K562 (cell line): ENCODE measurements around the gene DPP10. TPM values are rescaled to one million over a fixed set of nuclear protein-coding genes. Genes with fewer than 3 reads are reported as not detected.

Source experiments
- ATAC-seq: fragments of 200-7000 bp; cut with Tn5 transposase; 3 replicates; pipeline ENCODE4 v1.9.1; 2020; ENCODE audit warnings: moderate library complexity
- BruUV-seq: library from RNA; stranded (reverse); fragments of 400-500 nt; replicated peaks from 2 replicates; lab custom pipeline; 2021; lab: Mats Ljungman, UMichigan
- CTCF ChIA-PET: fragments of 300-600 bp; formaldehyde crosslinking; extraction: SDS; loops from one replicate; lab custom pipeline; 2021; ENCODE audit warnings: low intra/inter-chr PET ratio; lab: Yijun Ruan, JAX
- POLR2A ChIA-PET: fragments of 300-600, 350-650 bp; sonication (Branson Sonifier 250); formaldehyde crosslinking; extraction: SDS; loops from one replicate; lab custom pipeline; 2021; ENCODE audit warnings: antibody characterized with exemption, inconsistent platforms; lab: Yijun Ruan, JAX
- DNase-seq, 4 experiments: peaks; one replicate each; pipeline versions ENCODE4 v3.0.0 to v3.0.0-alpha.2; 2011 to 2018; ENCODE audit warnings: low spot score in 3 of 4, mixed read lengths in 3 of 4; ENCODE audit errors: extremely low read depth in 1 of 4
- FAIRE-seq: peaks from 2 replicates; lab custom pipeline; 2011; peaks lifted over from hg19 to GRCh38; lab: Jason Lieb, UNC
- H2AFZ ChIP-seq: 2 replicates; pipeline ENCODE4 v1.6.0; 2011; ENCODE audit warnings: low read depth, low read length, control low read depth, inconsistent platforms
- H3K27ac ChIP-seq: fragments of 200-600 bp; 3 replicates; pipeline ENCODE4 v1.8.0; 2011; ENCODE audit warnings: low read depth, mild to moderate bottlenecking, control low read depth, inconsistent platforms, low read length, moderate library complexity, mixed read lengths; ENCODE audit errors: extremely low read depth
- H3K27me3 ChIP-seq, 2 experiments: fragments of 300-600 bp in 1 of 2; 2 replicates in 1 of 2; 3 replicates in 1 of 2; pipeline versions ENCODE4 v1.6.0 to v1.8.0; 2011; ENCODE audit warnings: inconsistent platforms in 2 of 2, low read length in 2 of 2, mild to moderate bottlenecking in 1 of 2, mixed read lengths in 1 of 2, moderate library complexity in 1 of 2; ENCODE audit not compliant: control insufficient read depth in 2 of 2, insufficient read depth in 2 of 2
- H3K36me3 ChIP-seq: fragments of 300-600 bp; 3 replicates; pipeline ENCODE4 v1.8.0; 2011; ENCODE audit warnings: mild to moderate bottlenecking, low read length, inconsistent platforms; ENCODE audit not compliant: control insufficient read depth, insufficient read depth
- H3K4me1 ChIP-seq, 2 experiments: fragments of 200-600 bp in 1 of 2; replicated peaks in 1 of 2; 2 replicates in 1 of 2; 3 replicates in 1 of 2; pipeline versions ENCODE4 v1.5.1 to v1.8.0; 2011; ENCODE audit warnings: inconsistent platforms in 2 of 2, low read length in 2 of 2, mild to moderate bottlenecking in 1 of 2, mixed read lengths in 1 of 2, moderate library complexity in 1 of 2; ENCODE audit not compliant: control insufficient read depth in 2 of 2, insufficient read depth in 2 of 2
- H3K4me2 ChIP-seq: 2 replicates; pipeline ENCODE4 v1.6.1; 2011; ENCODE audit warnings: low read length, control low read depth, inconsistent platforms, mixed read lengths; ENCODE audit not compliant: insufficient read depth
- H3K4me3 ChIP-seq: fragments of 200-600 bp; sonication (generic), shearing (Covaris generic); 2 replicates; pipeline ENCODE4 v1.5.1; 2016; ENCODE audit warnings: control low read depth, inconsistent platforms
- H3K79me2 ChIP-seq: fragments of 200-600 bp; 3 replicates; pipeline ENCODE4 v1.8.0; 2011; ENCODE audit warnings: low read length, inconsistent platforms; ENCODE audit not compliant: control insufficient read depth, insufficient read depth
- H3K9ac ChIP-seq, 2 experiments: 2 replicates each; pipeline versions ENCODE4 v1.6.0 to v1.6.1; 2011; ENCODE audit warnings: low read depth in 2 of 2, low read length in 2 of 2, control low read depth in 1 of 2, inconsistent platforms in 1 of 2, mild to moderate bottlenecking in 1 of 2, mixed read lengths in 1 of 2; ENCODE audit not compliant: insufficient read depth in 1 of 2
- H3K9me1 ChIP-seq: one replicate; pipeline ENCODE4 v1.6.0; 2011; ENCODE audit warnings: inconsistent platforms, mild to moderate bottlenecking, low read length, moderate library complexity; ENCODE audit not compliant: control insufficient read depth, insufficient read depth
- H3K9me3 ChIP-seq: replicated peaks from 2 replicates; pipeline ENCODE4 v1.5.1; 2011; ENCODE audit warnings: low read depth, low read length, inconsistent platforms; ENCODE audit not compliant: control insufficient read depth, insufficient read depth
- H4K20me1 ChIP-seq: replicated peaks from 2 replicates; pipeline ENCODE4 v1.6.1; 2011; ENCODE audit warnings: low read length, inconsistent platforms, mixed read lengths; ENCODE audit not compliant: control insufficient read depth, insufficient read depth
- BRF1 ChIP-seq: IDR thresholded peaks from 3 replicates; pipeline ENCODE4 v1.6.1; 2011; ENCODE audit warnings: borderline replicate concordance, mild to moderate bottlenecking; ENCODE audit not compliant: insufficient read length; ENCODE audit errors: extremely low read depth
- CXXC5 ChIP-seq: fragments of 250-450 bp; sonication (Bioruptor Pico); IDR thresholded peaks from 2 replicates; pipeline ENCODE4 v1.8.0; 2022; ENCODE audit warnings: inconsistent platforms, mild to moderate bottlenecking, moderate library complexity
- HDAC3 ChIP-seq: fragments of 450-650 bp; IDR thresholded peaks from 2 replicates; pipeline ENCODE4 v1.6.1; 2018; ENCODE audit warnings: borderline replicate concordance, mild to moderate bottlenecking, moderate library complexity; ENCODE audit not compliant: partially characterized antibody
- HSF4 ChIP-seq: fragments of 250-450 bp; sonication (Bioruptor Pico); IDR thresholded peaks from 2 replicates; pipeline ENCODE4 v2.1.2; 2022; ENCODE audit warnings: mild to moderate bottlenecking, moderate library complexity, borderline replicate concordance
- MED1 ChIP-seq: sonication (generic); formaldehyde crosslinking; IDR thresholded peaks from 2 replicates; pipeline ENCODE4 v1.8.1; 2023; ENCODE audit warnings: missing genetic modification reagents, borderline replicate concordance
- PTBP1 ChIP-seq: fragments of 200-400 bp; formaldehyde crosslinking; IDR thresholded peaks from 2 replicates; pipeline ENCODE4 v1.6.1; 2017; ENCODE audit warnings: low read depth, low read length
- RBM22 ChIP-seq: fragments of 200-400 bp; formaldehyde crosslinking; IDR thresholded peaks from 2 replicates; pipeline ENCODE4 v1.6.1; 2018; ENCODE audit warnings: low read length, low read depth; ENCODE audit not compliant: poor library complexity, severe bottlenecking
- TEAD4 ChIP-seq, 2 experiments: sonication (generic) in 1 of 2; formaldehyde crosslinking in 1 of 2; IDR thresholded peaks; 2 replicates each; pipeline versions ENCODE4 v1.6.1 to v1.8.0; 2012 to 2022; ENCODE audit warnings: borderline replicate concordance in 1 of 2, inconsistent platforms in 1 of 2, low read length in 1 of 2, mild to moderate bottlenecking in 1 of 2, missing genetic modification reagents in 1 of 2
- THRA ChIP-seq: fragments of 450-650 bp; IDR thresholded peaks from 2 replicates; pipeline ENCODE4 v1.6.1; 2017; ENCODE audit warnings: mild to moderate bottlenecking, moderate library complexity
- ZBTB2 ChIP-seq: fragments of 450-650 bp; IDR thresholded peaks from 2 replicates; pipeline ENCODE4 v1.6.1; 2016; ENCODE audit warnings: antibody characterized with exemption
- ZFP36 ChIP-seq: fragments of 150-350 bp; IDR thresholded peaks from 2 replicates; pipeline ENCODE4 v1.6.1; 2018; ENCODE audit warnings: low read length, low read depth; ENCODE audit not compliant: partially characterized antibody
- ZNF197 ChIP-seq: fragments of 200-800 bp; sonication (Bioruptor generic); IDR thresholded peaks from 2 replicates; pipeline ENCODE4 v1.6.1; 2016; ENCODE audit warnings: low read depth, missing genetic modification characterization, missing compliant biosample characterization
- ZNF695 ChIP-seq: fragments of 450-650 bp; formaldehyde crosslinking; IDR thresholded peaks from 2 replicates; pipeline ENCODE4 v1.4.0; 2020; ENCODE audit warnings: mild to moderate bottlenecking, moderate library complexity
- ZNF699 ChIP-seq: fragments of 250-450 bp; sonication (Bioruptor Pico); IDR thresholded peaks from 2 replicates; pipeline ENCODE4 v1.8.0; 2021; ENCODE audit warnings: mild to moderate bottlenecking, moderate library complexity; ENCODE audit not compliant: insufficient replicate concordance
- ZNF766 ChIP-seq: fragments of 200-800 bp; sonication (Bioruptor generic); conservative IDR thresholded peaks from 2 replicates; pipeline ENCODE4 v1.6.1; 2016; ENCODE audit warnings: missing genetic modification characterization, missing compliant biosample characterization
- ZZZ3 ChIP-seq: fragments of 450-650 bp; IDR thresholded peaks from 2 replicates; pipeline ENCODE4 v1.6.1; 2016; ENCODE audit warnings: antibody characterized with exemption, mild to moderate bottlenecking, moderate library complexity
- WGBS: fragments of 100-300 bp; shearing (Covaris generic); methylation state at CpG from one replicate; pipeline ENCODE4 v1.1.6; 2016; ENCODE audit warnings: low coverage, mixed read lengths; ENCODE audit not compliant: insufficient coverage; ENCODE audit errors: missing lambda C conversion rate; 5-methylcytosine and 5-hydroxymethylcytosine counted together
- in situ Hi-C: fragments of 300-500 bp; cut with MboI; formaldehyde crosslinking; loops from 4 replicates; pipeline ENCODE4 v1.15.0; 2018; ENCODE audit warnings: inconsistent platforms, mixed read lengths
- intact Hi-C: fragments of 100-400 bp; cut with micrococcal nuclease; formaldehyde crosslinking; loops from 2 replicates; pipeline ENCODE4 v1.14.2; 2022
- polyA plus RNA-seq, 8 experiments: library from polyadenylated mRNA; depleted of rRNA in 4 of 8; stranded (reverse) in 5 of 8; unstranded in 3 of 8; fragments of >200 nt; fragmentation: Nextera tagmentation in 2 of 8; fragmentation: Illumina TruSeq in 1 of 8; extraction: Ambion mirVana in 2 of 8; extraction: Trizol in 1 of 8; gene quantifications; 2 replicates each; pipeline versions ENCODE4 v1.2.1 to v1.2.3, GENCODE V29; 2011 to 2014; ENCODE audit warnings: inconsistent platforms in 1 of 8, missing spikeins in 1 of 8
- total RNA-seq, 7 experiments: library from RNA; depleted of rRNA in 6 of 7; stranded (reverse); fragments of >200 nt in 6 of 7; fragmentation: Illumina TruSeq in 2 of 7; extraction: Trizol in 2 of 7; gene quantifications; 2 replicates each; pipeline versions ENCODE4 v1.2.1 to v1.2.3, GENCODE V29; 2011 to 2021; ENCODE audit warnings: low replicate concordance in 1 of 7

Gene DPP10
- total and polyA plus RNA-seq, 9 of the 15 experiments (the other 6 are each of a cell fraction or from before 2014, with no cell fraction given): not detected

GRCh38 chr2:114580691-114581090 lies 138.2 kb downstream of the DPP10 start:
- H3K27ac ChIP-seq: no peak overlapping the region
- WGBS: 0% methylated on average over 6 of the region's 6 CpGs
- no peaks in the 10 kb centered on the region for H3K9me3 ChIP-seq
- in situ Hi-C loops: no loop called here
- no peaks in the 10 kb centered on the region for H3K9me1 ChIP-seq
- TF ChIP-seq ZNF766 (CRISPR knock-in tag): no peak
- TF ChIP-seq ZNF695: no peak
- no peak for TF ChIP-seq MED1 (CRISPR knock-in tag)
- TF ChIP-seq ZNF699 (CRISPR knock-in tag): no peak
- TF ChIP-seq HDAC3: no peak
- TF ChIP-seq ZBTB2: no peak
- no peak for TF ChIP-seq BRF1
- no peak for TF ChIP-seq HSF4 (CRISPR knock-in tag)
- TF ChIP-seq ZZZ3: no peak
- TF ChIP-seq RBM22: no peak
- TF ChIP-seq ZNF197 (CRISPR knock-in tag): no peak
- no peak for TF ChIP-seq PTBP1
- no peak for TF ChIP-seq THRA
- no peak for TF ChIP-seq TEAD4 (IDR thresholded peaks at IDR 0.05; ENCODE audit: low read length)
- TF ChIP-seq TEAD4 (CRISPR knock-in tag; IDR thresholded peaks at IDR 0.05; ENCODE audit: borderline replicate concordance): no peak
- TF ChIP-seq ZFP36: no peak
- TF ChIP-seq CXXC5: no peak
- no peaks in the 10 kb centered on the region for H3K27me3 ChIP-seq
- H3K9ac ChIP-seq: no peak overlapping the region
- H3K4me2 ChIP-seq: no peak overlapping the region
- ChIA-PET CTCF (no interaction called here), POLR2A (no interaction called here)
- no peaks in the 10 kb centered on the region for H3K36me3 ChIP-seq
- DNase-seq: no peak
- BruUV-seq: no TSS peak
- FAIRE-seq: no peak
- H3K4me1 ChIP-seq: no peaks in the 10 kb centered on the region
- intact Hi-C loops: no loop called here
- no peak for ATAC-seq
- H3K79me2 ChIP-seq: no peaks in the 10 kb centered on the region
- H2AFZ ChIP-seq: no peak overlapping the region
- no peak overlapping the region for H3K4me3 ChIP-seq
- no peaks in the 10 kb centered on the region for H4K20me1 ChIP-seq
